ENCODE results near the gene SMAD2. TPM values are rescaled to one million over a fixed set of nuclear protein-coding genes. Genes with fewer than 3 reads are reported as not detected.

SMAD2 gene
- total RNA-seq, 1 experiment from 2014 or later, result 167 TPM

GRCh38 chr18:47915930-47916329 lies 14.5 kb downstream of the SMAD2 start:
- no peaks in the 10 kb centered on the region for H3K27me3 Mint-ChIP-seq (ENCODE audit: insufficient read depth, unreplicated experiment)
- peaks cover 50% of the 10 kb centered on the region for H3K4me1 Mint-ChIP-seq (ENCODE audit: insufficient read depth, unreplicated experiment)
- no peak overlapping the region for H3K27ac Mint-ChIP-seq (ENCODE audit: low read depth, unreplicated experiment)
- ChIA-PET CTCF (no interaction called here), POLR2A (interaction anchor here (3.6 kb wide), 1 partner anchor 12 kb away, joined by 18 read pairs; no protein-coding TSS in a partner anchor)
- no peak for DNase-seq (ENCODE audit: unreplicated experiment)
- no peak for TF ChIP-seq CTCF (IDR thresholded peaks at IDR 0.05; ENCODE audit: unreplicated experiment)
- intact Hi-C loops (cut with micrococcal nuclease), result no loop called here
- H3K36me3 Mint-ChIP-seq (ENCODE audit: insufficient read depth, unreplicated experiment), result peaks cover 7% of the 10 kb centered on the region
- no TSS peak for BruUV-seq (replicated peaks)
- H3K4me3 Mint-ChIP-seq (ENCODE audit: unreplicated experiment), result no peak overlapping the region
- H3K9me3 Mint-ChIP-seq (ENCODE audit: unreplicated experiment), result no peaks in the 10 kb centered on the region

- no peak overlapping the region for H3K4me3 Mint-ChIP-seq (ENCODE audit: unreplicated experiment)
- BruUV-seq (replicated peaks), result no TSS peak
- TF ChIP-seq CTCF (IDR thresholded peaks at IDR 0.05; ENCODE audit: unreplicated experiment), result no peak
- no peak overlapping the region for H3K27ac Mint-ChIP-seq (ENCODE audit: low read depth, unreplicated experiment)
- ChIA-PET CTCF (interaction anchor here (0.6 kb wide), 1 partner anchor 110 kb away, joined by 3 read pairs; no protein-coding TSS in a partner anchor), POLR2A (interaction anchor here (1.6 to 3.6 kb wide), 3 partner anchors 9 to 15 kb away, joined by 6 to 18 read pairs (median 17); partner anchors contain the start of gene SMAD2)
- DNase-seq (ENCODE audit: unreplicated experiment), result no peak
- peaks cover 50% of the 10 kb centered on the region for H3K4me1 Mint-ChIP-seq (ENCODE audit: insufficient read depth, unreplicated experiment)
- H3K36me3 Mint-ChIP-seq (ENCODE audit: insufficient read depth, unreplicated experiment), result peaks cover 11% of the 10 kb centered on the region
- no peaks in the 10 kb centered on the region for H3K9me3 Mint-ChIP-seq (ENCODE audit: unreplicated experiment)
- H3K27me3 Mint-ChIP-seq (ENCODE audit: insufficient read depth, unreplicated experiment), result no peaks in the 10 kb centered on the region
- intact Hi-C loops (cut with micrococcal nuclease), result no loop called here
Measured at GRCh38 chr18:47915229-47915628, 15.2 kb downstream of the SMAD2 start.

GRCh38 chr18:47912794-47913585 lies 17.5 kb downstream of the SMAD2 start:
- intact Hi-C loops (cut with micrococcal nuclease), result no loop called here
- ChIA-PET POLR2A (interaction anchor here (0.5 to 3.6 kb wide), 8 partner anchors 10 to 63 kb away, joined by 3 to 18 read pairs (median 6); partner anchors contain the start of gene SMAD2), CTCF (interaction anchor here (0.6 to 0.7 kb wide), 2 partner anchors 8 to 92 kb away, joined by 3 read pairs; no protein-coding TSS in a partner anchor)
- Mint-ChIP-seq H3K4me3 (ENCODE audit: unreplicated experiment) (no peak overlapping the region), H3K9me3 (ENCODE audit: unreplicated experiment) (no peaks in the 10 kb centered on the region), H3K27ac (ENCODE audit: low read depth, unreplicated experiment) (no peak overlapping the region), H3K27me3 (ENCODE audit: insufficient read depth, unreplicated experiment) (no peaks in the 10 kb centered on the region), H3K36me3 (ENCODE audit: insufficient read depth, unreplicated experiment) (peaks cover 18% of the 10 kb centered on the region), H3K4me1 (ENCODE audit: insufficient read depth, unreplicated experiment) (peaks cover 44% of the 10 kb centered on the region)
- no peak for DNase-seq (ENCODE audit: unreplicated experiment)
- BruUV-seq (replicated peaks), result no TSS peak
- no peak for TF ChIP-seq CTCF (IDR thresholded peaks at IDR 0.05; ENCODE audit: unreplicated experiment)

- POLR2A ChIA-PET, result interaction anchor here (0.5 to 3.6 kb wide), 6 partner anchors 11 to 64 kb away, joined by 3 to 18 read pairs (median 5); partner anchors contain the start of gene SMAD2
- DNase-seq (ENCODE audit: unreplicated experiment), result no peak
Measured at GRCh38 chr18:47912343-47912742, 18.1 kb downstream of the SMAD2 start.

More at GRCh38 chr18:47912343-47912742, 18.1 kb downstream of the SMAD2 start:
- peaks cover 18% of the 10 kb centered on the region for H3K36me3 Mint-ChIP-seq (ENCODE audit: insufficient read depth, unreplicated experiment)
- peaks cover 39% of the 10 kb centered on the region for H3K4me1 Mint-ChIP-seq (ENCODE audit: insufficient read depth, unreplicated experiment)
- CTCF ChIA-PET, result no interaction called here
- TF ChIP-seq CTCF (IDR thresholded peaks at IDR 0.05; ENCODE audit: unreplicated experiment), result no peak
- intact Hi-C loops (cut with micrococcal nuclease), result no loop called here
- no peaks in the 10 kb centered on the region for H3K27me3 Mint-ChIP-seq (ENCODE audit: insufficient read depth, unreplicated experiment)
- H3K4me3 Mint-ChIP-seq (ENCODE audit: unreplicated experiment), result no peak overlapping the region
- no peak overlapping the region for H3K27ac Mint-ChIP-seq (ENCODE audit: low read depth, unreplicated experiment)
- no TSS peak for BruUV-seq (replicated peaks)
- no peaks in the 10 kb centered on the region for H3K9me3 Mint-ChIP-seq (ENCODE audit: unreplicated experiment)
